HUDEP-2 (cell line): ENCODE data around the gene IFNK.

ENCODE experiments used
- DNase-seq, 76 experiments: peaks; one replicate each; lab custom pipeline; 2025; ENCODE audit not compliant: unreplicated experiment in 76 of 76; lab: John Stamatoyannopoulos, UW

Gene IFNK

GRCh38 chr9:27572061-27572460, 48.0 kb downstream of the IFNK start:
- no peak for DNase-seq

DNA sequence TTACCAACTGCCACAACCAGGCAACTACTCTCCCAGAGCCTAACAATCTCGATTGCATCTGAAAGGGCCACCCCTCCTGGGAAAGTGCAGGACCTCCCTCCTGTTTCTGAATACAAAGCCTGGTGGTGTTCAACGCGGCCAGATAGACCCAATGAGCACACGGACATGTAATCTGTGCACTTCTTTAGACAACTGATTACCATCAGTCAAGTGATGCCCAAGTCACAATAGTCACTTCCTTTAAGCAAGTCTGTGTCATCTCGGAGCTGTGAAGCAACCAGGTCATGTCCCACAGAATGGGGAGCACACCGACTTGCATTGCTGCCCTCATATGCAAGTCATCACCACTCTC, 48.5 kb downstream of the IFNK start:
- peak in 21 of 76 experiments; percentile 4 to 40 (median 21) for DNase-seq

- peak in 64 of 76 experiments; percentile 34 to 94 (median 80) for DNase-seq
Observed at GRCh38 chr9:27572918-27573633, 49.0 kb downstream of the IFNK start, which contains the start of gene C9orf72. TSS of gene C9orf72 (minus strand) at chr9:27573481. CDS start at chr9:27567120, 6,361 bp downstream.

- DNase-seq, result peak; percentile 60 to 98 (median 94)
Observed at GRCh38 chr9:27573634-27574590, 49.8 kb downstream of the IFNK start.
